Type B pancreatic cell (in vitro differentiated cells): ENCODE data around the gene ZSCAN10. TPM values are rescaled to one million over a fixed set of nuclear protein-coding genes. Genes with fewer than 3 reads are reported as not detected.

ENCODE experiments used
- DNase-seq: peaks from one replicate; pipeline ENCODE4 v3.0.0; 2021; ENCODE audit warnings: mixed read lengths; ENCODE audit not compliant: unreplicated experiment; ENCODE audit errors: extremely low spot score
- H3K27ac Mint-ChIP-seq: 2 replicates; pipeline ENCODE4 v1.8.0; 2021; ENCODE audit warnings: mild to moderate bottlenecking, mixed read lengths
- H3K27me3 Mint-ChIP-seq: 2 replicates; pipeline ENCODE4 v1.8.0; 2021; ENCODE audit warnings: mixed read lengths
- H3K36me3 Mint-ChIP-seq: 2 replicates; pipeline ENCODE4 v1.8.0; 2021; ENCODE audit warnings: mixed read lengths
- H3K4me1 Mint-ChIP-seq: one replicate; pipeline ENCODE4 v1.8.0; 2021; ENCODE audit warnings: mixed read lengths; ENCODE audit not compliant: unreplicated experiment
- H3K4me3 Mint-ChIP-seq: 2 replicates; pipeline ENCODE4 v1.8.0; 2021; ENCODE audit warnings: mild to moderate bottlenecking, mixed read lengths
- H3K9me3 Mint-ChIP-seq: 2 replicates; pipeline ENCODE4 v1.8.0; 2021; ENCODE audit warnings: mixed read lengths
- total RNA-seq: library from RNA; stranded (reverse); gene quantifications from 2 replicates; pipeline ENCODE4 v1.2.1, GENCODE V29; 2021; ENCODE audit warnings: low replicate concordance
- TF ChIP-seq, protein P1 (sequence below): fragments of 200-600 bp; sonication (generic); conservative IDR thresholded peaks from 2 replicates; pipeline ENCODE4 v1.5.0; 2021; ENCODE audit warnings: antibody characterized with exemption, mild to moderate bottlenecking

ZSCAN10 gene
- total RNA-seq, 1 donor from 2014 or later: not detected

DNA sequence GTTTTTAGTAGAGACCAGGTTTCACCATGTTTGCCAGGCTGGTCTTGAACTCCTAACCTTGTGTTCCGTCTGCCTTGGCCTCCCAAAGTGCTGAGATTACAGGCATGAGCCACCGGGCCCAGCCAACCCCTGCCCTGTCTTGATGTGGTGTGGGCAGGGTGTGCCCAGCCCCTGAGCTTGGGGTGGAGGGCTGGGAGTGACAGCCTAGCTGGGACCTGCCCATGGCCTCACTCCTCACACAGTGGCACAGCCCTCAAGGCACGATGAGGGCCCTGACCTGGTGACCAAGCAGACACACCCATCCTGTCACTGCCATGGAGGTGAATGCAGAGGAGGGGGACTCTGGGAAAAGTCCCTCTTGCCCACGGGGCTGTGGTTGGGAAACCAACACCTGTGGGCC is 30.6 kb downstream of the ZSCAN10 start:
- no peak overlapping the region for H3K4me3 Mint-ChIP-seq
- H3K27me3 Mint-ChIP-seq: peaks cover 7% of the 10 kb centered on the region
- no peak for DNase-seq
- H3K4me1 Mint-ChIP-seq: no peaks in the 10 kb centered on the region
- TF ChIP-seq, protein P1, sequence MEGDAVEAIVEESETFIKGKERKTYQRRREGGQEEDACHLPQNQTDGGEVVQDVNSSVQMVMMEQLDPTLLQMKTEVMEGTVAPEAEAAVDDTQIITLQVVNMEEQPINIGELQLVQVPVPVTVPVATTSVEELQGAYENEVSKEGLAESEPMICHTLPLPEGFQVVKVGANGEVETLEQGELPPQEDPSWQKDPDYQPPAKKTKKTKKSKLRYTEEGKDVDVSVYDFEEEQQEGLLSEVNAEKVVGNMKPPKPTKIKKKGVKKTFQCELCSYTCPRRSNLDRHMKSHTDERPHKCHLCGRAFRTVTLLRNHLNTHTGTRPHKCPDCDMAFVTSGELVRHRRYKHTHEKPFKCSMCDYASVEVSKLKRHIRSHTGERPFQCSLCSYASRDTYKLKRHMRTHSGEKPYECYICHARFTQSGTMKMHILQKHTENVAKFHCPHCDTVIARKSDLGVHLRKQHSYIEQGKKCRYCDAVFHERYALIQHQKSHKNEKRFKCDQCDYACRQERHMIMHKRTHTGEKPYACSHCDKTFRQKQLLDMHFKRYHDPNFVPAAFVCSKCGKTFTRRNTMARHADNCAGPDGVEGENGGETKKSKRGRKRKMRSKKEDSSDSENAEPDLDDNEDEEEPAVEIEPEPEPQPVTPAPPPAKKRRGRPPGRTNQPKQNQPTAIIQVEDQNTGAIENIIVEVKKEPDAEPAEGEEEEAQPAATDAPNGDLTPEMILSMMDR: no peak
- H3K36me3 Mint-ChIP-seq: no peaks in the 10 kb centered on the region
- H3K9me3 Mint-ChIP-seq: no peaks in the 10 kb centered on the region
- H3K27ac Mint-ChIP-seq: peak overlapping the region; percentile 43

DNA sequence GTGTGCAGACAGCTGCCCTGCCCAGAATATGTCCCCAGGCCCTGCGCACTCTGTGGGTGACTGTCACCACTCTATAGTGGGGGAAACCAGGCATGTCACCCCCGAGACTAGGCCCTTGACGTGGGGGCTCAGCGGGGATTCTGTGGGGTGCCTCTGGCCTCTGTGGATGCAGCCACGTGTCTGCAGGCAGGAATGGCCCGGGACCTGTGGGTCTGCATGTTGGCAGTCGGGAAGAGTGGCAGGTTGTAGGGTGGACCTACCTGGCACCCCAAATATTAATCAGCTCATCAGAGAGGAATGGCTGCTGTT is 32.7 kb downstream of the ZSCAN10 start:
- no peaks in the 10 kb centered on the region for H3K9me3 Mint-ChIP-seq
- DNase-seq: no peak
- TF ChIP-seq, protein P1: no peak
- no peaks in the 10 kb centered on the region for H3K27me3 Mint-ChIP-seq
- H3K4me1 Mint-ChIP-seq: no peaks in the 10 kb centered on the region
- H3K36me3 Mint-ChIP-seq: no peaks in the 10 kb centered on the region
- no peak overlapping the region for H3K4me3 Mint-ChIP-seq
- H3K27ac Mint-ChIP-seq: no peak overlapping the region

DNA sequence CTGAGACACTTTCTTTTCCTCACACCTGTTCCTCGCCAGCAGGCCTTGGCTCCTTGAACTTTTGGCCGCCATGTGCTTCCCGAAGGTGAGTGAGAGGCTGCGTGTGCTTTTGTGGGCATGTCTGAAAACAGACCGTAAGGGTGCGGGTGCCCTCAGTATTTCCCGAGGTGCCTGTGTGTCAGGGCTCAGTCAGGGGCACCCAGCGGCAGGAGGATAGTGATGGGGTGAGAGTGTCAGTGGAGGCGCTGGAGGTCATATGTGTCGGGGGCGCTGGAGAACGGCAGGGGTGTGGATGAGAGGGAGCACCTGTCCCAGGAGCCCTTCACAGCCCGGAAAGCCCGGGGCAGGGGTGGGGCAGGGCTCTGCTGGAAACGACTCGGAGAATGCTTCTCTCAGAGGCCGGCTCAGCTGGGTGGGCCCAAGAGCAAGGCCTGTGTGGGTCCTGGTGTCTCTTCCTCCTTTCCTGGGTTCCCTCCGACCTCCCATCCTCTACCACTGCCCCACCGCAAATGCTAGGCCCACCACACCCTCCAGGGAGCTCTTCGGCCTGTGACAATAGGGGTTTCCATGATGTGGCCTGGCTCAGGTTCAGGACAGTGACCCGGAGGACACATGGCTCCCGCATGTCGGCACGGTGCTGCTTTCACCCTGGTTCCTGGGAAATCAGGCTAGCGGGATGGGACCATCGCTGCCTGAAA is 33.2 kb downstream of the ZSCAN10 start:
- no peaks in the 10 kb centered on the region for H3K36me3 Mint-ChIP-seq
- H3K27ac Mint-ChIP-seq: peak overlapping the region; percentile 65
- no peaks in the 10 kb centered on the region for H3K9me3 Mint-ChIP-seq
- TF ChIP-seq, protein P1: no peak
- H3K4me3 Mint-ChIP-seq: no peak overlapping the region
- no peaks in the 10 kb centered on the region for H3K4me1 Mint-ChIP-seq
- H3K27me3 Mint-ChIP-seq: no peaks in the 10 kb centered on the region
- no peak for DNase-seq

DNA sequence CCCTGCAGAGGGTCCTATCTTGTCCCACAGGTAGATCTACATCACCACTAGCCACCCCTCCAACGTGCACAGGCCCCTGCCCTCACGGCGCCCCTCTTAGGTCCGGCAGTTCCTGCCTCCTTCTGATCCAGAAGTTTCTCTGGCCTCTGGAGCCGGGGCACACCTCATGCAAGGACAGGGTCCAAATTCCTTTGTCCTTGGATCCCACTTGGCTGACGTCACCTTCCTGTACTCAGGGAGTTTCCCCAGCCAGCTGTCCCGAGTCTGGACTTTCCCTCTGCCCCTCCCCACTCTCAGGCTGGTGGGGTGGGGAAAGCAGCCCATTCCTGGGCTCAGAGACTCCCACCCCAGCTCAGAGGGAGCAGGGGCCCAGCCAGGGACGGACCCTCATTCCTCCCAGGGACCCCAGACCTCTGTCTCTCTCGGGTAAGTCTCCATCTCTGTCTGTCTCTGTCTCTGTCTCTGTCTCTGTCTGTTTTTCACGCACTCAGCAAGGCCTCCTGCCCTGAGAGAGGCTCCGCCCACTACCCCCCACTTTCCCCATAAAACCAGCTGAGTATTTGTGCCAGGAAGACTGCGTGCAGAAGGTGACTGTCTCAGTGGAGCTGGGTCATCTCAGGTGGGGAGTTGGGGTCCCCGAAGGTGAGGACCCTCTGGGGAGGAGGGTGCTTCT is 33.9 kb downstream of the ZSCAN10 start, which contains the start of gene IL32:
IL32 (plus strand) TSS at position 572 of the 673 bp plus-strand sequence. CDS start 172 bp downstream, outside the sequence.
- peak within 1 kb of the TSS; percentile 65 for H3K27ac Mint-ChIP-seq
- no peaks in the 10 kb centered on the region for H3K36me3 Mint-ChIP-seq
- no peaks in the 10 kb centered on the region for H3K27me3 Mint-ChIP-seq
- no peaks in the 10 kb centered on the region for H3K4me1 Mint-ChIP-seq
- no peak within 1 kb of the TSS for H3K4me3 Mint-ChIP-seq
- DNase-seq: no peak
- no peaks in the 10 kb centered on the region for H3K9me3 Mint-ChIP-seq
- TF ChIP-seq, protein P1: no peak

DNA sequence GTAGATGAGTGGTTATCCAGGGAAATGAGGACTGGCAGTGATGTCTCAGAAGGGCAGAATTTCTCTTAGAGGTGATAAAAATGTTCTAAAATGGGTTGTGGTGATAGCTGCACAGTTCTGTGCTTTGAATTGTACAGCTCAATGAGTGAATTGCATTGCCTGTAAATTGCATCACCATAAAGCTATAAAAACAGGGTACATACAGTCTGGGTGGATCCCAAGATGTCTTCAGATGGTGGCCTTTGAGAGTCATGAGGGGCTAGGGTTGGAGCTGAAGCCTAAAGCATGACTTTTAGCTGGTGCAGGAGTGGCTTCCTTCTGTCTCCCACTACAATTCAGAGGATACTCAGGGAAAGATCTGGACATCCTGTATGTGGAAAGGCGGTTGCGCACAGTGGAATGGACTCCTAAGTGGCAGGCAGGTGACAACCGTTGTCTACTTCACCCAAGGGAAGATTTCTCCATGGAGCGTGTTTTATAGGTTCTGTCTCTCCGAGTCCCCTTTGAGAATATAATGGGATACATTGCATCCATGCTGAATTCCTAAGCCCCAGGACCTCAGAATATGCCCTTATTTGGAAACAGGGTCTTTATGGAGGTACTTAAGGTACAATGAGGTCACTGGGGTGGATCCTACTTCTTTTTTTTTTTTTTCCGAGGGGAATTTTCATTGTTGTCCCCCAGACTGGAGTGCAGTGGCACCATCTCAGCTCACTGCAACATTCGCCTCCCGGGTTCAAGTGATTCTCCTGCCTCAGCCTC is 35.3 kb downstream of the ZSCAN10 start:
- Mint-ChIP-seq H3K36me3 (no peaks in the 10 kb centered on the region), H3K9me3 (no peaks in the 10 kb centered on the region), H3K27me3 (no peaks in the 10 kb centered on the region), H3K27ac (no peak overlapping the region), H3K4me1 (no peaks in the 10 kb centered on the region), H3K4me3 (no peak overlapping the region)
- TF ChIP-seq, protein P1: no peak
- no peak for DNase-seq
